ENCODE data around the gene FIGLA. TPM values are rescaled to one million over a fixed set of nuclear protein-coding genes. Genes with fewer than 3 reads are reported as not detected.

Gene FIGLA
- not detected in 2 replicates for total RNA-seq (2014; rRNA removed; shearing (Covaris generic))
- polyA plus RNA-seq (2016; fragmentation: Nextera tagmentation; extraction: Ambion mirVana), result not detected in 2 replicates

DNA sequence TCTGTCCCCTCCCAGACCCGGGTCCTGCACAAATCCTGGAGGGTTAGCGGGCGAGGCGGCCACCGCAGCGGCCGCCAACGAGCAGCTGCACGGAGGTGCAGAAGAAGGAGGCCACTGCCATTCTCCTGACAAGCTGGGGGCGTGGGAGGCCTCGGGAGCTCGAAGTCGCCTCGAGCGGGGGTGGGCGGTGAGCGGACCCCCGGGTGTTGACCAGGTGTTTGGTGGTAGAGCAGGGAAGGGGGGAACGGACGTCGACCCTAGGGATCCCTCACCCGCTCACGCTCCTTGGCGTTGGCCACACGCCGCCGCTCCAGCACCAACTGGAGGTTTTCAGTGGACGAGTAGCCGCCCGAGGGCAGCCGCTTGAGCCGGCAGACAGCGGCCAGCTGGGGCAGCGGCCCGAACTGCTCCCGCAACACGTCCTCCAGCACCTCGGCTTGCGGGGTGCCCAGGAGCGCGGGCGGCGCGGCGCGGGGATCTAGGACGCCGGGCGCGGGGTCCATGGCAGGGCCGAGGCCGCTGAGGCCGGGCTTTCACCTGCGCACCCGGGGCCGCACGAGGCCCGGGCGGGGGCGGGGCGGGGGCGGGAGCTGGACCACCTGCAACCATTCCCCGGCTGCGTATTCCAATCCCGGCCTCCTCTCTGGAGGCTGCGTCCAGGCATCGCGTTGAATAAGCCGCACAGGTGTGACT, at the start of gene FIGLA:
FIGLA (minus strand) TSS at position 508 of the 693 bp plus-strand sequence; CDS start at position 503, 5 bp downstream.
- no peaks in the 10 kb centered on the region for H3F3A ChIP-seq (ENCODE audit: insufficient read depth)
- in situ Hi-C loops (cut with MboI), result loop anchor here (25.0 kb wide), 1 partner anchor 478 kb away; the partner anchor contains the start of gene FAM136A
- no peaks in the 10 kb centered on the region for H4K20me1 ChIP-seq (ENCODE audit: insufficient read depth)
- H3K9me3 ChIP-seq (ENCODE audit: low read depth), result no peaks in the 10 kb centered on the region
- no peaks in the 10 kb centered on the region for H3K4me1 ChIP-seq (ENCODE audit: insufficient read depth)
- no peak for DNase-seq
- H2AFZ ChIP-seq, result peak within 1 kb of the TSS; percentile 20; the same call in 1 of the 2 replicates
- no peak within 1 kb of the TSS for H3K27ac ChIP-seq
- peaks cover 69% of the 10 kb centered on the region for H3K27me3 ChIP-seq (replicated peaks; ENCODE audit: insufficient read depth)
- H3K4me2 ChIP-seq (ENCODE audit: unreplicated experiment), result peak within 1 kb of the TSS; percentile 53
- H3K9ac ChIP-seq, result no peak within 1 kb of the TSS
- H3K4me3 ChIP-seq, result peak within 1 kb of the TSS; percentile 18; the same call in 1 of the 2 replicates
- no peaks in the 10 kb centered on the region for H3K9me2 ChIP-seq (ENCODE audit: insufficient read depth)
- TF ChIP-seq EZH2 (IDR thresholded peaks at IDR 0.05; ENCODE audit: insufficient read depth, poor library complexity, severe bottlenecking), result peak; percentile 45
- TF ChIP-seq EZH2phosphoT487 (IDR thresholded peaks at IDR 0.05; ENCODE audit: insufficient read depth, low read depth), result 0 out of 2 replicates have a peak, but pooled peaks have one; percentile 29
- H3K79me2 ChIP-seq (ENCODE audit: insufficient read depth), result no peaks in the 10 kb centered on the region
- H3K36me3 ChIP-seq (ENCODE audit: low read depth), result no peaks in the 10 kb centered on the region
- 18 to 22% methylated on average over 58 to 62 of the region's 69 CpGs for WGBS, 2 experiments (ENCODE audit: low coverage in 1 of 2, low lambda C conversion rate in 2 of 2, missing lambda C conversion rate in 2 of 2)

DNA sequence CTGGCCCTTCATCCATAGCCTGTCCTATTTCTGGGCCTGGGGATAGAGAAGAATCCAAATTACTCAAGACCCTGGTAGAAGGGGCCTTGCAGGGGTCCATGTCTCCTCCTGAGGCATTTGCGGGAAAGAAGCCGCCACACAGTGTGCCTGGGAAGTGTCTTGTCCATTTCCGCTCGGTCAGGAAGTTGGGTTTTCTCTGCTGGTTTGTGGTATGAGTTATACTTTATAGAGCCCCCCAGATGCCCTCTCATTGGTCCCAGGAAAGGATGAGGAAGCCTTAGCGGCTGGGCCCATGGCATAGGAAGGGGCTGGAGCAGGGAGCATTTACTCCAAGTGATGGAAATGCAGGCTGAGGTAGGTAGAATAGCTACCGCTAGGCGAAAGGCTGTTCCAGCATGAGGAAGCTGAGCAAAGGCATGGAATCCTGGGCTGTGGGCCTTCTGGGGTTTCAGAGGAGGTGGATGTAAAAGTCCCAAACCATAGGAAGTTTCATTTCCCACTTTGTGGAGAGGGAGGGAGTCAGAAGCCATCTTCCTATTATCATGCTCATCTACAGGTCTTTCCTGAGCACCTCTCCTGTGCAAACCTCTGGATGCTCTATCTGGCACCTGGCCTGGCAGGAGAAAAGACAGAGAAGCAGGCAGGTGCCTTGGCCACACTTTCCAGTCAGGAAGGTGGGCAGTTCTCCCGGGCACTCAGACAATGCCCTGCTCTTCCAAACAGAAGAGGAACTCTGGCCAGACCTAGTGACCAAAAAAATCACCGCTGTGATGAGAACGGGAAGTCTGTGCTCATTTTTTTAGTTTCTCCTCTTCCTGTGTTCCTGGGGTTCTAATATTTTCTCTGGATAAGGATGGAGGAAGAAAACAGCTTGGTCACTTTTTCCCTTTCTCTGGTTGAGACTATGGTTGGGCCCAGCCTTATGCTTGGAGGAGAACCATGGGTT, 47.8 kb upstream of the FIGLA start:
- no peak overlapping the region for H3K9ac ChIP-seq
- no peaks in the 10 kb centered on the region for H4K20me1 ChIP-seq (ENCODE audit: insufficient read depth)
- no peaks in the 10 kb centered on the region for H3K9me3 ChIP-seq (ENCODE audit: low read depth)
- H3K27me3 ChIP-seq (replicated peaks; ENCODE audit: insufficient read depth), result peaks cover 13% of the 10 kb centered on the region
- no peak overlapping the region for H3K27ac ChIP-seq
- H3K4me3 ChIP-seq, result no peak overlapping the region
- no peaks in the 10 kb centered on the region for H3K36me3 ChIP-seq (ENCODE audit: low read depth)
- no peak overlapping the region for H3K4me2 ChIP-seq (ENCODE audit: unreplicated experiment)
- TF ChIP-seq EZH2 (IDR thresholded peaks at IDR 0.05; ENCODE audit: insufficient read depth, poor library complexity, severe bottlenecking), result no peak
- no peak for TF ChIP-seq EZH2phosphoT487 (IDR thresholded peaks at IDR 0.05; ENCODE audit: insufficient read depth, low read depth)
- no peaks in the 10 kb centered on the region for H3K4me1 ChIP-seq (ENCODE audit: insufficient read depth)
- H3K79me2 ChIP-seq (ENCODE audit: insufficient read depth), result no peaks in the 10 kb centered on the region
- H3K9me2 ChIP-seq (ENCODE audit: insufficient read depth), result no peaks in the 10 kb centered on the region
- WGBS, 2 experiments (ENCODE audit: low coverage in 1 of 2, low lambda C conversion rate in 2 of 2, missing lambda C conversion rate in 2 of 2), result 68 to 75% methylated on average over 10 of the region's 10 CpGs
- in situ Hi-C loops (cut with MboI), result no loop called here
- no peaks in the 10 kb centered on the region for H3F3A ChIP-seq (ENCODE audit: insufficient read depth)
- DNase-seq, result no peak
- H2AFZ ChIP-seq, result no peak overlapping the region

GRCh38 chr2:70835643-70836042, 45.2 kb upstream of the FIGLA start, which contains the start of gene CD207:
Gene CD207, minus strand, starts transcription at chr2:70835816. Its CDS starts 40 bp downstream, at chr2:70835776.
- Histone ChIP-seq H3K9ac (no peak within 1 kb of the TSS), H3K4me3 (no peak within 1 kb of the TSS), H3K9me2 (ENCODE audit: insufficient read depth) (no peaks in the 10 kb centered on the region), H3K27ac (no peak within 1 kb of the TSS), H3F3A (ENCODE audit: insufficient read depth) (no peaks in the 10 kb centered on the region), H3K79me2 (ENCODE audit: insufficient read depth) (no peaks in the 10 kb centered on the region), H3K4me1 (ENCODE audit: insufficient read depth) (no peaks in the 10 kb centered on the region), H3K9me3 (ENCODE audit: low read depth) (no peaks in the 10 kb centered on the region), H3K27me3 (replicated peaks; ENCODE audit: insufficient read depth) (peaks cover 29% of the 10 kb centered on the region), H3K4me2 (ENCODE audit: unreplicated experiment) (no peak within 1 kb of the TSS), H2AFZ (no peak within 1 kb of the TSS), H3K36me3 (ENCODE audit: low read depth) (no peaks in the 10 kb centered on the region), H4K20me1 (ENCODE audit: insufficient read depth) (no peaks in the 10 kb centered on the region)
- 62 to 67% methylated on average over 4 of the region's 4 CpGs for WGBS, 2 experiments (ENCODE audit: low coverage in 1 of 2, low lambda C conversion rate in 2 of 2, missing lambda C conversion rate in 2 of 2)
- in situ Hi-C loops (cut with MboI), result no loop called here
- DNase-seq, result no peak
- TF ChIP-seq EZH2phosphoT487 (IDR thresholded peaks at IDR 0.05; ENCODE audit: insufficient read depth, low read depth) (no peak), EZH2 (IDR thresholded peaks at IDR 0.05; ENCODE audit: insufficient read depth, poor library complexity, severe bottlenecking) (no peak)

DNA sequence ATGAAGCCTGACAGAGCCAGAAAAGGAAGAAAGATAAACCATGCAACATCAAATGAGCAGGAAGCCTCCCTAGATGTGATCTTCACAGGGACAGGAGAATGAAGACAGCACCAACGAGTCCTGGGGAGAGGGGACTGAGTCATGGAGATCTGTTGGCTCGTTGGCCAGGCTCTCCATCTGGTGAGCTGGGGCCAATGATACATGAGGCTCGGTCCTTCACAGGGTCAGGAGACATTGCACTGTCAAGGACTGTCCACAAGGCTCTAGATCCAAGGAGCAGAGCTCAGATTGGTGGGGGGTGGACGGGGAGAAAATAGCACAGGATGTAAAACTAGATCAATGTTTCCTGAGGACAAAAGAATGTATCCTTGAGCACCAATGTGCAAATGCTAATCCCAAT, 44.4 kb upstream of the FIGLA start:
- H3K9ac ChIP-seq, result no peak overlapping the region
- H3K27ac ChIP-seq, result no peak overlapping the region
- no peaks in the 10 kb centered on the region for H3K36me3 ChIP-seq (ENCODE audit: low read depth)
- peaks cover 34% of the 10 kb centered on the region for H3K27me3 ChIP-seq (replicated peaks; ENCODE audit: insufficient read depth)
- H3K4me3 ChIP-seq, result no peak overlapping the region
- no peaks in the 10 kb centered on the region for H4K20me1 ChIP-seq (ENCODE audit: insufficient read depth)
- no peaks in the 10 kb centered on the region for H3K79me2 ChIP-seq (ENCODE audit: insufficient read depth)
- no peak overlapping the region for H2AFZ ChIP-seq
- H3K4me2 ChIP-seq (ENCODE audit: unreplicated experiment), result no peak overlapping the region
- no peaks in the 10 kb centered on the region for H3K4me1 ChIP-seq (ENCODE audit: insufficient read depth)
- in situ Hi-C loops (cut with MboI), result no loop called here
- no peaks in the 10 kb centered on the region for H3F3A ChIP-seq (ENCODE audit: insufficient read depth)
- no peaks in the 10 kb centered on the region for H3K9me2 ChIP-seq (ENCODE audit: insufficient read depth)
- no peak for TF ChIP-seq EZH2 (IDR thresholded peaks at IDR 0.05; ENCODE audit: insufficient read depth, poor library complexity, severe bottlenecking)
- no peak for TF ChIP-seq EZH2phosphoT487 (IDR thresholded peaks at IDR 0.05; ENCODE audit: insufficient read depth, low read depth)
- DNase-seq, result no peak
- WGBS, 2 experiments (ENCODE audit: low coverage in 1 of 2, low lambda C conversion rate in 2 of 2, missing lambda C conversion rate in 2 of 2), result 38 to 40% methylated on average over 4 of the region's 4 CpGs
- no peaks in the 10 kb centered on the region for H3K9me3 ChIP-seq (ENCODE audit: low read depth)
